Measurements from ENCODE around the gene HMGN5. TPM values are rescaled to one million over a fixed set of nuclear protein-coding genes. Genes with fewer than 3 reads are reported as not detected.
A peak's percentile ranks its signal among the peaks of the same experiment; 100 is the strongest.

Gene HMGN5
- total and polyA plus RNA-seq, 10 donors = 3.2 to 9.1 (median 6.3) TPM

- TF ChIP-seq POLR2A (IDR thresholded peaks at IDR 0.05) (peak in 1 of 3 donors; percentile 46), CTCF (IDR thresholded peaks at IDR 0.05 in 8 of 11, conservative IDR thresholded peaks at IDR 0.05 in 3 of 11) (no peak), POLR2AphosphoS5 (IDR thresholded peaks at IDR 0.05) (peak; percentile 45 to 74 (median 48))
- Histone ChIP-seq H3K9me3 (no peaks in the 10 kb centered on the region), H3K27me3 (replicated peaks in 1 of 7) (peaks cover 0 to 20% (median 0%) of the 10 kb centered on the region in 7 donors), H3K4me1 (peaks cover 0 to 8% (median 0%) of the 10 kb centered on the region in 6 donors), H3K4me3 (peak overlapping the region; percentile 38 to 73 (median 52)), H3K27ac (peak overlapping the region in 7 of 8 donors; percentile 22 to 73 (median 59)), H3K36me3 (no peaks in the 10 kb centered on the region)
- intact Hi-C loops (cut with DNase I; ENCODE audit: low total_unique reads) = no loop called here
- peak; percentile 93 for DNase-seq
- 0 to 35% (median 3%) methylated on average over 34 of the region's 34 CpGs for WGBS, 5 donors
Observed at GRCh38 chrX:81121513-81122363, 80.0 kb downstream of the HMGN5 start.

GRCh38 chrX:81120936-81121371 lies 80.8 kb downstream of the HMGN5 start:
- no peak for TF ChIP-seq POLR2A (IDR thresholded peaks at IDR 0.05)
- peak in 9 of 11 experiments; percentile 30 to 58 (median 51) for TF ChIP-seq CTCF (IDR thresholded peaks at IDR 0.05 in 8 of 11, conservative IDR thresholded peaks at IDR 0.05 in 3 of 11)
- TF ChIP-seq POLR2AphosphoS5 (IDR thresholded peaks at IDR 0.05) = no peak
- WGBS, 5 donors = 0 to 18% (median 1%) methylated on average over 12 of the region's 12 CpGs
- Histone ChIP-seq H3K36me3 (no peaks in the 10 kb centered on the region), H3K27ac (peak overlapping the region in 6 of 8 donors; percentile 51 to 73 (median 62)), H3K9me3 (no peaks in the 10 kb centered on the region), H3K4me1 (peaks cover 0 to 8% (median 0%) of the 10 kb centered on the region in 6 donors), H3K27me3 (replicated peaks in 1 of 7) (peaks cover 0 to 20% (median 0%) of the 10 kb centered on the region in 7 donors), H3K4me3 (peak overlapping the region; percentile 38 to 73 (median 52))
- no peak for DNase-seq
- intact Hi-C loops (cut with DNase I; ENCODE audit: low total_unique reads) = no loop called here

- 0 to 33% (median 2%) methylated on average over 17 of the region's 17 CpGs for WGBS, 5 donors
- no peak for DNase-seq
- TF ChIP-seq CTCF (IDR thresholded peaks at IDR 0.05 in 8 of 11, conservative IDR thresholded peaks at IDR 0.05 in 3 of 11) (no peak), POLR2A (IDR thresholded peaks at IDR 0.05) (no peak), POLR2AphosphoS5 (IDR thresholded peaks at IDR 0.05) (no peak)
- peak overlapping the region in 5 of 8 donors; percentile 51 to 73 (median 66) for H3K27ac ChIP-seq
- peaks cover 0 to 20% (median 0%) of the 10 kb centered on the region in 7 donors for H3K27me3 ChIP-seq (replicated peaks in 1 of 7)
- no peaks in the 10 kb centered on the region for H3K36me3 ChIP-seq
- intact Hi-C loops (cut with DNase I; ENCODE audit: low total_unique reads) = no loop called here
- no peaks in the 10 kb centered on the region for H3K9me3 ChIP-seq
- H3K4me1 ChIP-seq = peaks cover 0 to 8% (median 0%) of the 10 kb centered on the region in 6 donors
- peak overlapping the region; percentile 38 to 73 (median 52) for H3K4me3 ChIP-seq
Observed at GRCh38 chrX:81120258-81120935, 81.3 kb downstream of the HMGN5 start.
